IMR-90 (cell line): ENCODE measurements around the gene EHMT1.

Experiments used
- BHLHE40 ChIP-seq: fragments of 150-350 bp; IDR thresholded peaks from 2 replicates; pipeline ENCODE4 v1.6.1; 2016; ENCODE audit warnings: mild to moderate bottlenecking, low read depth, low read length
- CEBPB ChIP-seq: IDR thresholded peaks from 2 replicates; pipeline ENCODE4 v1.6.1; 2012; ENCODE audit warnings: low read depth, low read length, improper control_type of control experiment
- MAZ ChIP-seq: IDR thresholded peaks from 2 replicates; pipeline ENCODE4 v1.6.1; 2012; ENCODE audit warnings: low read depth, mild to moderate bottlenecking, low read length, improper control_type of control experiment, moderate library complexity, borderline replicate concordance
- MXI1 ChIP-seq: IDR thresholded peaks from 2 replicates; pipeline ENCODE4 v1.6.1; 2012; ENCODE audit warnings: low read depth, mild to moderate bottlenecking, low read length, moderate library complexity, borderline replicate concordance
- POLR2A ChIP-seq: IDR thresholded peaks from 2 replicates; pipeline ENCODE4 v1.6.1; 2012; ENCODE audit warnings: mild to moderate bottlenecking, low read depth, low read length
- RAD21 ChIP-seq: IDR thresholded peaks from 2 replicates; pipeline ENCODE4 v1.6.1; 2012; ENCODE audit warnings: low read length, improper control_type of control experiment
- RFX5 ChIP-seq: IDR thresholded peaks from 2 replicates; pipeline ENCODE4 v1.8.0; 2012; ENCODE audit warnings: low read depth, mild to moderate bottlenecking, low read length, moderate library complexity
- TF ChIP-seq, protein P1 (sequence below): conservative IDR thresholded peaks from 2 replicates; pipeline ENCODE4 v1.5.1; 2012; ENCODE audit warnings: mild to moderate bottlenecking, low read depth, low read length, improper control_type of control experiment

DNA sequence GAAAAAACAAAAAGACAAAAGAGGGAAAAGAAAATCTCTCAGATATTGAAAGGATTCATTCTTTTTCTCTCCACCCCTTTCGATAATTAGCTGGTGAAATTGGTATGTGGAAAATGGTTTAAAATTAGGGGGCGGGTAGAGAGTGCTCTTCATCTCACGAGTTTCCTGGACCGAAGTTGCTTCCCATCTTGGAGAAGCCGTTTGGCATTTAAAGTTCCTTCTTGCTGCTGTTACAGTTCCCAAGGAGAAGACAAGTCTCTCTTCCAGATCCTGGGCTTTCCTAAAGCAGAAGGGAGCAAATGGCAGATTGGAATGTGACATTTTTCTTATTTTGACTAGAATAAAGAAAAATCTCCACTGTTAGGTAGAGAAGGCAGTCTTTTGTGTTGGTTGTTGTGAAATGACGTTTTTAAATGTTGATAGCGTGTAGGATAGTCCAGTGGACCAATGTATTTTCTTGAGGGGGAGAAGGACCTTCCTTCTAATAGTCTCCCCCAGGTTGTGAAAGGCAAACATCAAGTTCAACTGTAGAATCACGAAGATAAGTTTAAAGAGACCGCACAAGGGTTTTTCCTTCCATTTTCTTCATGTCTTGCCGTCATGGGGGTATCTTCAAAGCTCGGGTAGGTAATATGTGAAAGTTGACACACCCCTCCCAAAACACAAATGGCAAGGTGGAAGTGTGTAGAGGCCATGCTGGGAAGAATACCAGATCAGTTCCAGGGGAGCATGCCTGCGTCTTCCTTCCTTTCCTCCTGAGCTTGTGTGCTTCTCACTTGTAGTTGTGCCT, 77.5 kb downstream of the EHMT1 start:
- TF ChIP-seq, protein P1, sequence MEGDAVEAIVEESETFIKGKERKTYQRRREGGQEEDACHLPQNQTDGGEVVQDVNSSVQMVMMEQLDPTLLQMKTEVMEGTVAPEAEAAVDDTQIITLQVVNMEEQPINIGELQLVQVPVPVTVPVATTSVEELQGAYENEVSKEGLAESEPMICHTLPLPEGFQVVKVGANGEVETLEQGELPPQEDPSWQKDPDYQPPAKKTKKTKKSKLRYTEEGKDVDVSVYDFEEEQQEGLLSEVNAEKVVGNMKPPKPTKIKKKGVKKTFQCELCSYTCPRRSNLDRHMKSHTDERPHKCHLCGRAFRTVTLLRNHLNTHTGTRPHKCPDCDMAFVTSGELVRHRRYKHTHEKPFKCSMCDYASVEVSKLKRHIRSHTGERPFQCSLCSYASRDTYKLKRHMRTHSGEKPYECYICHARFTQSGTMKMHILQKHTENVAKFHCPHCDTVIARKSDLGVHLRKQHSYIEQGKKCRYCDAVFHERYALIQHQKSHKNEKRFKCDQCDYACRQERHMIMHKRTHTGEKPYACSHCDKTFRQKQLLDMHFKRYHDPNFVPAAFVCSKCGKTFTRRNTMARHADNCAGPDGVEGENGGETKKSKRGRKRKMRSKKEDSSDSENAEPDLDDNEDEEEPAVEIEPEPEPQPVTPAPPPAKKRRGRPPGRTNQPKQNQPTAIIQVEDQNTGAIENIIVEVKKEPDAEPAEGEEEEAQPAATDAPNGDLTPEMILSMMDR: no peak
- TF ChIP-seq POLR2A: no peak
- no peak for TF ChIP-seq BHLHE40
- no peak for TF ChIP-seq RFX5
- no peak for TF ChIP-seq MAZ
- TF ChIP-seq MXI1: no peak
- no peak for TF ChIP-seq RAD21
- TF ChIP-seq CEBPB: no peak
